Spleen (tissue), 11 donors: ENCODE results near the gene MELTF. TPM values are rescaled to one million over a fixed set of nuclear protein-coding genes. Genes with fewer than 3 reads are reported as not detected.

ENCODE experiments used
- DNase-seq: peaks from one replicate; pipeline ENCODE4 v3.0.0-alpha.2; 2020
- H3K27ac ChIP-seq, 8 donors: fragments of 200-600 bp; sonication (generic) in 7 of 8; 1 replicate in 4 of 8; 2 replicates in 4 of 8; pipeline versions ENCODE4 v1.5.0 to v1.8.0; 2016 to 2021; ENCODE audit warnings: inconsistent platforms in 4 of 8, mild to moderate bottlenecking in 4 of 8, moderate library complexity in 1 of 8
- H3K27me3 ChIP-seq, 7 donors: fragments of 200-600 bp; sonication (generic) in 6 of 7; replicated peaks in 1 of 7; 1 replicate in 4 of 7; 2 replicates in 3 of 7; pipeline versions ENCODE4 v1.5.0 to v1.8.0; 2016 to 2021; ENCODE audit warnings: inconsistent platforms in 3 of 7, mild to moderate bottlenecking in 1 of 7
- H3K36me3 ChIP-seq, 6 donors: fragments of 200-600 bp; sonication (generic) in 5 of 6; 1 replicate in 4 of 6; 2 replicates in 2 of 6; pipeline versions ENCODE4 v1.5.0 to v1.8.0; 2016 to 2021; ENCODE audit warnings: inconsistent platforms in 2 of 6
- H3K4me1 ChIP-seq, 6 donors: fragments of 200-600 bp; sonication (generic) in 5 of 6; 1 replicate in 3 of 6; 2 replicates in 3 of 6; pipeline versions ENCODE4 v1.5.0 to v1.8.0; 2016 to 2021; ENCODE audit warnings: inconsistent platforms in 3 of 6
- H3K4me3 ChIP-seq, 8 donors: fragments of 200-600 bp; sonication (generic) in 7 of 8; 1 replicate in 4 of 8; 2 replicates in 4 of 8; pipeline versions ENCODE4 v1.5.0 to v1.8.0; 2016 to 2021; ENCODE audit warnings: inconsistent platforms in 4 of 8, mild to moderate bottlenecking in 4 of 8, moderate library complexity in 2 of 8
- H3K9me3 ChIP-seq, 8 donors: fragments of 200-600 bp; sonication (generic) in 7 of 8; 1 replicate in 4 of 8; 2 replicates in 4 of 8; pipeline versions ENCODE4 v1.5.0 to v1.8.0; 2016 to 2021; ENCODE audit warnings: inconsistent platforms in 4 of 8
- POLR2A ChIP-seq, 3 donors: fragments of 450-650 bp; IDR thresholded peaks; one replicate each; pipeline ENCODE4 v1.5.1; 2017; ENCODE audit warnings: antibody characterized with exemption in 3 of 3, mild to moderate bottlenecking in 1 of 3
- POLR2AphosphoS5 ChIP-seq, 3 donors: sonication (generic); formaldehyde crosslinking; IDR thresholded peaks; one replicate each; pipeline ENCODE4 v1.5.1; 2017; ENCODE audit warnings: antibody characterized with exemption in 3 of 3
- WGBS, 5 donors: extraction: QIAGEN DNeasy Blood & Tissue Kit in 3 of 5; methylation state at CpG; one replicate each; pipeline versions ENCODE4 v1.1.5 to v1.1.7; 2013 to 2018; 5-methylcytosine and 5-hydroxymethylcytosine counted together
- intact Hi-C: fragments of 100-400 bp; cut with DNase I; formaldehyde crosslinking; loops from one replicate; pipeline ENCODE4 v1.15.0; 2023; ENCODE audit warnings: low total_unique reads
- polyA plus RNA-seq, 3 donors: library from polyadenylated mRNA; stranded (reverse); fragments of 200-250 nt; gene quantifications; one replicate each; pipeline ENCODE4 v1.2.1, GENCODE V29; 2013
- total RNA-seq, 7 donors: library from RNA; depleted of rRNA in 3 of 7; stranded (reverse); fragments of >200 nt in 3 of 7; fragmentation: NEBNext Ultra II Directional in 4 of 7; extraction: Animal tissue kit (Norgen Biotek cat#: 25700) in 4 of 7; gene quantifications; one replicate each; pipeline versions ENCODE4 v1.1.0 to v1.2.1, GENCODE V29; 2016 to 2021
- TF ChIP-seq, protein P1 (sequence below), 11 experiments: fragments of 200-600 bp in 7 of 11; fragments of 450-650 bp in 4 of 11; sonication (generic) in 4 of 11; IDR thresholded peaks in 8 of 11; conservative IDR thresholded peaks in 3 of 11; 1 replicate in 7 of 11; 2 replicates in 4 of 11; pipeline versions ENCODE4 v1.4.0 to v1.8.0; 2016 to 2021; ENCODE audit warnings: antibody characterized with exemption in 11 of 11, inconsistent platforms in 4 of 11, mild to moderate bottlenecking in 1 of 11
- donor health status: healthy with polysubstance abuse.
- donor health status: DM: no; HTN: no; CAD: no; lungs with moderate emphysema.
- donor health status: DM: no; HTN: no; CAD: no.
- donor health status: Bipolar disorder and iron deficiency.
- donor health status: healthy.
- donor health status: DM: no; HTN: no; CAD: no.
- donor health status: DM: yes; HTN: yes; CAD: no.

The MELTF gene
- total and polyA plus RNA-seq, 10 donors = 0.41 to 3.9 (median 1.4) TPM

DNA sequence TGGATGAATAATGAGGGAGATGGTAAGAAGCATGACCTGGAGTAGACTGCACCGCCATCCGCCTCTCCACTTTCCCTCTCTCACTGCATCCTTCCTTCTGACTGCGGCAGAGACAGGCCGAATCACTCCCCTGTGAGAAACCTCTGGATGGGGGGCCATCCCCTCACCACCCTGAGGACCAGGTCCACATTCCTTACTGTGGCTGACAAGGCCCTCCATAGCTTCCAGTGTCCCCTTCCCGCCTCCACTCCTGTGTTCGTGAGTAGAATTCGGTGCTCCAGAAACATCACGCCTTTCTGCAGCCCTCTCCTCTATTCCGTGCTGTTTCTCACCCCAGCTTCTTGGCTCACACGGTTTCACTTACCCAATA is 63.8 kb downstream of the MELTF start:
- TF ChIP-seq POLR2AphosphoS5 (IDR thresholded peaks at IDR 0.05) (no peak), POLR2A (IDR thresholded peaks at IDR 0.05) (no peak)
- TF ChIP-seq, protein P1, sequence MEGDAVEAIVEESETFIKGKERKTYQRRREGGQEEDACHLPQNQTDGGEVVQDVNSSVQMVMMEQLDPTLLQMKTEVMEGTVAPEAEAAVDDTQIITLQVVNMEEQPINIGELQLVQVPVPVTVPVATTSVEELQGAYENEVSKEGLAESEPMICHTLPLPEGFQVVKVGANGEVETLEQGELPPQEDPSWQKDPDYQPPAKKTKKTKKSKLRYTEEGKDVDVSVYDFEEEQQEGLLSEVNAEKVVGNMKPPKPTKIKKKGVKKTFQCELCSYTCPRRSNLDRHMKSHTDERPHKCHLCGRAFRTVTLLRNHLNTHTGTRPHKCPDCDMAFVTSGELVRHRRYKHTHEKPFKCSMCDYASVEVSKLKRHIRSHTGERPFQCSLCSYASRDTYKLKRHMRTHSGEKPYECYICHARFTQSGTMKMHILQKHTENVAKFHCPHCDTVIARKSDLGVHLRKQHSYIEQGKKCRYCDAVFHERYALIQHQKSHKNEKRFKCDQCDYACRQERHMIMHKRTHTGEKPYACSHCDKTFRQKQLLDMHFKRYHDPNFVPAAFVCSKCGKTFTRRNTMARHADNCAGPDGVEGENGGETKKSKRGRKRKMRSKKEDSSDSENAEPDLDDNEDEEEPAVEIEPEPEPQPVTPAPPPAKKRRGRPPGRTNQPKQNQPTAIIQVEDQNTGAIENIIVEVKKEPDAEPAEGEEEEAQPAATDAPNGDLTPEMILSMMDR (IDR thresholded peaks at IDR 0.05 in 8 of 11, conservative IDR thresholded peaks at IDR 0.05 in 3 of 11) = no peak
- intact Hi-C loops = loop anchor here (10.0 kb wide), 1 partner anchor 121 kb away; no protein-coding TSS in a partner anchor
- WGBS, 5 donors = 93 to 98% (median 97%) methylated on average over 10 of the region's 10 CpGs
- Histone ChIP-seq H3K27me3 (peaks cover 0 to 7% (median 0%) of the 10 kb centered on the region in 7 donors), H3K9me3 (no peaks in the 10 kb centered on the region), H3K4me3 (no peak overlapping the region), H3K4me1 (peaks cover 0 to 26% (median 17%) of the 10 kb centered on the region in 6 donors), H3K27ac (no peak overlapping the region), H3K36me3 (no peaks in the 10 kb centered on the region)
- DNase-seq = no peak

DNA sequence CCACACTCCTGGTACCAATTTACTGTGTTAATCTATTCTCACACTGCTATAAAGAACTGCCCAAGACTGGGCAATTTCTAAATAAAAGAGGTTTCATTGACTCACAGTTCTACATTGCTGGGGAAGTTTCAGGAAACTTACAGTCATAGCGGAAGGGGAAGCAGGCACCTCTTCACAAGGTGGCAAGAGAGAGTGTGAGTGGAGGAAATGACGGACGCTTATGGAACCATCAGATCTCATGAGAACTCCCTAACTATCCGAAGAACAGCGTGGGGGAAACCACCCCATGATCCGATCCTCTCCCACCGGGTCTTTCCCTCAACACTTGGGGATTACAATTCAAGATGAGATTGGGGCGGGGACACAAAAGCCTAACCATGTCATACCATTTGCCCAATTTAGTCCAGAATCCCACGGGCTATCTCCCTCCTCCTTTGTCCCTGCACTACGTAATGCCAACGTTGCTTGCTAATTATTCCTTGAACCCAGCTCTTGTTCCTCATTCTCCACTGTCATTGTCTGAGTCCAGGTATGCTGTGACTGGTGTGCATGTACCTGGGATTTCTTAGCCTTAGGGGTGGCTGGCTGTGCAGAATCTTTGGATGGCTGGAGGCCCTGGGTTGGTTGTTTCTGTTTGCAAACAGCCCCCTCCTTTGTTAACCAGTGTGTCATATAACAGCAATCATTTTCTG is 64.4 kb downstream of the MELTF start:
- H3K4me3 ChIP-seq = no peak overlapping the region
- H3K36me3 ChIP-seq = no peaks in the 10 kb centered on the region
- no peak for DNase-seq
- intact Hi-C loops = loop anchor here (10.0 kb wide), 1 partner anchor 120 kb away; no protein-coding TSS in a partner anchor
- no peaks in the 10 kb centered on the region for H3K9me3 ChIP-seq
- H3K27me3 ChIP-seq = peaks cover 0 to 7% (median 0%) of the 10 kb centered on the region in 7 donors
- peaks cover 0 to 24% (median 16%) of the 10 kb centered on the region in 6 donors for H3K4me1 ChIP-seq
- no peak overlapping the region for H3K27ac ChIP-seq
- WGBS, 5 donors = 86 to 91% (median 90%) methylated on average over 11 of the region's 11 CpGs
- TF ChIP-seq, protein P1 (IDR thresholded peaks at IDR 0.05 in 8 of 11, conservative IDR thresholded peaks at IDR 0.05 in 3 of 11) = no peak
- no peak for TF ChIP-seq POLR2AphosphoS5 (IDR thresholded peaks at IDR 0.05)

DNA sequence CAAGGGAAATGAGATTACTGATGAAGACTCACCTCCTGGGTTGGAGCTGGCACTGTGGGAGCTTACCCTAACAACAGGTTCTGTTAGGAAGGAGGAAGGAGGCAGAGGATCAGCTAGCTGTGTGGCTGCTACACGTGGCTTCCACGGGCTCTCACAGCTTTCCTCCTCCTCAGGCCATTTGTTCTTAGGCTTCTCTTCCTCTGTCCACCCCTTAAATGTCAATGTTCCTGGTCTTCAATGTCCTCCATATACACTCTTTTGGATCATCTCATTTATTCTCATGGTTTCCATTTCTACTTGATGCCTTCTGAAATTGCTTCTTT is 66.0 kb downstream of the MELTF start:
- no peaks in the 10 kb centered on the region for H3K9me3 ChIP-seq
- intact Hi-C loops = loop anchor here (10.0 kb wide), 1 partner anchor 119 kb away; no protein-coding TSS in a partner anchor
- H3K27me3 ChIP-seq = peaks cover 0 to 7% (median 0%) of the 10 kb centered on the region in 7 donors
- 80 to 94% (median 85%) methylated on average over 2 of the region's 2 CpGs for WGBS, 5 donors
- H3K36me3 ChIP-seq = no peaks in the 10 kb centered on the region
- no peak overlapping the region for H3K4me3 ChIP-seq
- H3K4me1 ChIP-seq = peaks cover 0 to 20% (median 12%) of the 10 kb centered on the region in 6 donors
- no peak overlapping the region for H3K27ac ChIP-seq
- no peak for DNase-seq
- TF ChIP-seq, protein P1 (IDR thresholded peaks at IDR 0.05 in 8 of 11, conservative IDR thresholded peaks at IDR 0.05 in 3 of 11) = no peak
- TF ChIP-seq POLR2A (IDR thresholded peaks at IDR 0.05) (no peak), POLR2AphosphoS5 (IDR thresholded peaks at IDR 0.05) (no peak)

DNA sequence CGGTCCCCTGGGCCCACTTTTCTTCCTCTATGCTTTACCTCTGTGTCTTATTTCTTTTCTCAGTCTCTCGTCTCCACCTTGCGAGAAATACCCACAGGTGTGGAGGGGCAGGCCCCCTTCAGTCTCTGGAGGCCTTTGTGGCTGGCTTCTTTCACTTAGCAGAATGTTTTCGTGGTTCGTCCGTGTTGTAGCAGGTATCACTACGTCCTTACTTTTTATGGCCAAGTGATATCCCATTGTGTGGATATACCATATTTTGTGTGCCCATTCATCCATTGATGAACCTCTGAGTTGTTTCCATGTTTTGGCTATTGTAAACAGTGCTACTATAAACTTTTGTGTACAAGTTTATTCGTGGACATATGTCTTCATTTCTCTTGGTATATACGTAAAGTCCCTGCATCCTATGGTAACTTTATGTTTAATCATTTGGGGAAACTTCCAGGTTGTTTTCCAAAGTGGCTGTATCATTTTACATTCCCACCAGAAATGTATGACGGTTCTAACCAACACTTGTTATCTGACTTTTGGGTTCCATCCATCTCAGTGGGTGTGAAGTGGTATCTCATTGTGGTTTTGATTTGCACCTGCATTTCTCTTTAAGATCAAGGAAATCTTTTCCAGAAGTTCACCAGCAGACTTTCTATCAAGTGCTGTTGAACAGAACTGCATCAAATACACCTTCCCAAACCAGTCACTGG is 66.5 kb downstream of the MELTF start:
- WGBS, 5 donors = 62 to 86% (median 81%) methylated on average over 10 of the region's 10 CpGs
- TF ChIP-seq, protein P1 (IDR thresholded peaks at IDR 0.05 in 8 of 11, conservative IDR thresholded peaks at IDR 0.05 in 3 of 11) = no peak
- no peak for TF ChIP-seq POLR2A (IDR thresholded peaks at IDR 0.05)
- no peak for TF ChIP-seq POLR2AphosphoS5 (IDR thresholded peaks at IDR 0.05)
- intact Hi-C loops = loop anchor here (10.0 kb wide), 1 partner anchor 118 kb away; no protein-coding TSS in a partner anchor
- no peak overlapping the region for H3K27ac ChIP-seq
- peaks cover 0 to 3% (median 0%) of the 10 kb centered on the region in 7 donors for H3K27me3 ChIP-seq
- H3K36me3 ChIP-seq = no peaks in the 10 kb centered on the region
- no peak for DNase-seq
- no peak overlapping the region for H3K4me3 ChIP-seq
- H3K4me1 ChIP-seq = peaks cover 0 to 16% (median 8%) of the 10 kb centered on the region in 6 donors
- no peaks in the 10 kb centered on the region for H3K9me3 ChIP-seq
